Left hindlimb (tissue), 1 donor: ENCODE data around the gene ZNF83.
"Not testable (repeated sequence)": the region's sequence is repeated elsewhere in the genome, so short reads cannot be mapped to it uniquely, and the experiment has no call there.

Experiments
- DNase-seq: peaks from one replicate; pipeline ENCODE4 v3.0.0-alpha.2; 2018

ZNF83 gene

DNA sequence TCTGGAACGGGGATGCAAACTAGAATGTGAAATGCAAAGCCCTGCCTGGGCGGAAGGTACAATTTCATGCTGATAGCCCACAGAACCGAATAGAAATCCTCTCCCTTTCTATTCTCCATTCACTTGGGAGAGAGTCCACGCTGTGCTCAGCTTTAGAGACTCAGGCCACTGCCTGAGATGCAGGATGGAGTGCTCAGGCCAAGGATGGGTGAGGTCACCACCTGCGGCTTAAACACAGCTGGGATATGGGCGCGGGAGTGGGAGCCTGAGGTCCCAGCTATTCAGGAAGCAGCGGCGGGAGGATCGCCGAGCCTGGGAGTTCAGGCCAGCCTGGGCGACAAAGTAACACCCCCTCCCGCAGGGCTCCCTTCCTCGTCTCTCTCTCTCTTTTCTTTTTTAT, 446 bp upstream of the ZNF83 start:
- DNase-seq, result peak; percentile 51

DNA sequence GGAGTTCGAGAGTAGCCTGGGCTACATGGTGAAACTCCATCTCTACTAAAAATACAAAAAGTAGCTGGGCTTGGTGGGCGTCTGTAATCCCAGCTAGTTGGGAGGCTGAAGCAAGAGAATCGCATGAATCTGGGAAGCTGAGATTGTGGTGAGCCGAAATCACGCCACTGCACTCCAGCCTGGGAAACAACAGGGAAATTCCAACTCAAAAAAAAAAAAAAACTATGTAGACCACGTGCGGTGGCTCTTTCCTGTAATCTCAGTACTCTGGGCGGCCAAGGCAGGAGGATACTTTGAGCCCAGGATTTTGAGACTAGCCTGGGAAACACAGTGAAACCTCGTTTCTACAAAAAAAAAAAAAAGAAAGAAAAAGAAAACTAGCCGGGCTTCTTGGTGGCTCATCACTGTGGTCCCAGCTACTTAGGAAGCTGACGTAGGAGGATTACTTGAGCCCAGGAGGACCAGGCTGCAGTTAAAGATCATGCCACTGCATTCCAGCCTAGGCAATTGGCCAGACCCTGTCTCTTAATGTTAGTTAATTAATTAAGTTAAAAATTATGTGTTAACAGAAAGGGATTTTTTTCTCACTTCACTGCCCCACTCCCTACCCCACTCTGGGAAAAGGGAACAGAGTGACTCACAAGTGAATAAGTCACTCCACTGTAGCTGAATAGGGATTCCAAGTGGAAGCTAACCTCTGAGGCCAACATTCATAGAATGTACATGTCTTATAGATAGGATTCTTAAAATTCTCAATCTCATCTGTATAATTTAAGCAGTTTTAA, 2.2 kb downstream of the ZNF83 start:
- DNase-seq, result no peak

DNA sequence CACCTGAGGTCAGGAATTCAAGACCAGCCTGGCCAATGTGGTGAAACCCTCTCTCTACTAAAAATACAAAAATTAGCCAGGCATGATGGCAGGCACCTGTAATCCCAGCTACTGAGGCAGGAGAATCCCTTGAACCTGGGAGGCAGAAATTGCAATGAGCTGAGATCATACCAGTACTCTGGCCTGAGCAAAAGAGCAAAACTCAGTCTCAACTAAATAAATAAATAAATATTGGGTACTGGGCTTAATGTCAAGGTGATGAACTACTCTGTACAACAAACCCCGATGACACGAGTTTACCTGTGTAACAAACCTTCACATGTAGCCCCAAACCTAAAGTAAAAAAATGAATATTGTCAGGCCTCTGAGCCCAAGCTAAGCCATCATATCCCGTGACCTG, 10.7 kb downstream of the ZNF83 start:
- not testable (repeated sequence) for DNase-seq

DNA sequence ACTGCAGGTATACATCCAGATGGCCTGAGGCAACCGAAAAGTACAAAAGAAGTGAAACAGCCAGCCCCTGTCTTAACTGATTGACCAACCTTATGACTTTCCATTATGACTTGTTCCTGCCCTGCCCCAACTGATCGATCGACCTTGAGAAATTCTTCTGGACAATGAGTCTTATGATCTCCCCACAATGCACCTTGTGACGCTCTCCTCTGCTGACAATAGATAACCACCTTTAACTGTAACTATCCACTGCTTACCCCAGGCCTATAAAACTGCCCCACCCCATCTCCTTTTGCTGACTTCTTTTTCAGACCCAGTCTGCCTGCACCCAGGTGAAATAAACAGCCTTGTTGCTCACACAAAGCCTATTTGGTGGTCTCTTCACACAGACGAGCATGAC, 11.2 kb downstream of the ZNF83 start:
- DNase-seq, result no peak

DNA sequence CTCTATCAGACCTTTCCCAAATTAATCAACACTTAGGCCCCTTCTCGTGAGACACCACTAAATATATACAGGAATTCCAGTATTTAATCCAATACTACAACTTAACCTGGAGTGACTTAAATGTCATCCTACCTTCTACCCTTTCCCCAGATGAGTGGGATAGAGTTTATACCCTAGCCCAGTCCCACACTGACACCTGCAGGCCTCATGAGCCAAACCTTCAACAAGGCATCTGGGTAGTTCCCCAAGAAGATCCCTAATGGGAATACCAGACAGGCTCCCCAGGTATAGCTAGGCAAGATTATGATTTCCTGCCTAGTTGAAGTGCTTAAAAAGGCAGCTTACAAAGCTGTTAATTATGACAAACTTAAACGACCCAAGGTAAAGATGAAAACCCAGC, 15.9 kb downstream of the ZNF83 start:
- DNase-seq, result no peak

DNA sequence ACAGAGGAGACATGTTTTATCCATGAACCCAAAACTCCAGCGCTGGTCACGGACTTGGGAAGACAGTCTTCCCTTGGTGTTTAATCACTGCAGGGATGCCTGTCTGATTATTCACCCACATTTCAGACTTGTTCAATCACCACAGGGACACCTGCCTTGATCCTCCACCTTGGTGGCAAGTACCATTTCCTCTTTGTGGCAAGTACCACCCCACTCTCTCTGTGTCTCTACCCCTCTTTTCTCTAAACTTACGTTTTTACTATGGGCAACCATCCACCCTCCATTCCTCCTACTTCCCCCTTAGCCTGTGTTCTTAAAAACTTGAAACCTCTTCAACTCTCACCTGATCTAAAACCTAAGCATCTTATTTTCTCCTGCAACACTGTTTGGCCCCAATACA, 16.8 kb downstream of the ZNF83 start:
- DNase-seq, result no peak

DNA sequence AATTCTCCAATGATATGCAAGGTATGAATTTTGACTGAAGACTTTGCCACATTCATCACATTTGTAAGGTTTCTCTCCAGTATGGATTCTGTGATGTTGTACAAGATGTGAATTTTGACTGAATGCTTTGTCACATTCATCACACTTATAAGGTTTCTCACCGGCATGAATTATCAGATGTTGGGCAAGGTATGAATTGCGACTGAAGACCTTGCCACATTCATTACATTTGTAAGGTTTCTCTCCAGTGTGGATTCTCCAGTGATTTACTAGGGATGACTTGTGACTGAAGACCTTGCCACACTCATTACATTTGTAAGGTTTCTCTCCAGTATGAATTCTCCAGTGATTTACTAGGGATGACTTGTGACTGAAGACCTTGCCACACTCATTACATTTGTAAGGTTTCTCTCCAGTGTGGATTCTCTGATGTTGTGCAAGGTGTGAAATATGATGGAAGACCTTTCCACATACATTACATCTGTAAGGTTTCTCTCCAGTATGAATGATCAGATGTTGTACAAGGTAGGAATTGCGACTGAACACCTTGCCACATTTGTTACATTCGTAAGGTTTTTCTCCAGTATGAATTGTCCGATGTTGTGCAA, 24.8 kb downstream of the ZNF83 start:
- no peak for DNase-seq

DNA sequence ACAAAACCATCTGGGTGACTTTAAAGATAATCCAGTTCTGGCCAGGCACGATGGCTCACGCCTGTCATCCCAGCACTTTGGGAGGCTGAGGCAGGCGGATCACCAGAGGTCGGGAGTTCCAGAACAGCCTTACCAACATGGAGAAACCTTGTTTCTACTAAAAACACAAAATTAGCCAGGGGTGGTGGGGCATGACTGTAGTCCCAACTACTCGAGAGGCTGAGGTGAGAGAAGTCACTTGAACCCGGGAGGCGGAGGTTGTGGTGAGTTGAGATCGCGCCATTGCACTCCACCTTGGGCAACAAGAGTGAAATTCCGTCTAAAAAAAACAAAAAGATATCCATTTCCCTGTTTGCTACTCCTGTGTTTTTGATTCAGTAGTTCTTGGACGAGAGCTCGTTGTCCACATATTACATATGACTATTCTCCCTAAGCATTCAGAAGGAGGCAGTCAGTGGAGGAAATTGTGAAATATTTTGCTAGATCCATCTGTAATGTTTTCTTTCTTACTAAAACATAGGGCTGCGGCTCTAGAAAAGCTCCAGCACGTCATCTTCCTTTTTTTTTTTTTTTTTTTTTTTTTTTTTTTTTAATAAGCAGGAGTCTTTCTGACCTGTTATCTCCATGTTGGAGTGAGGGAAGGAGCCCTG, 34.5 kb downstream of the ZNF83 start:
- DNase-seq, result no peak

DNA sequence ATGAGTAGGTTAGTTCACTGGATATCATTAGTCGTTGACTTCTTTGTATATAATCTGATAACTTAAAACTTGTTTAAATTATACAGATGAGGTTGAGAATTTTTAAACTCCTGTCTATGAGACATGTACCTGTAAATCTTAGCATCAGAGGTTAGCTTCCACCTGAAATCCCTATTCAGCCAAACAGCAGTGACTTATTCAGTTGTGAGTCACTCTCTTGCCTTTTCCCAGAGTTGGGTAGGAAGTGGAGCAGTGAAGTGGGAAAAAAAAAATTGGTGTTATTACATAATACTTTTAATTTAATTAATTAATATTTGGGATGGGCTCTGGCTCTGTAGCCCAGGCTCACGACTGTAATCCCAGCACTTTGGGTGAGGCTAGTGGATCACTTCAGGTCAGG, 35.2 kb downstream of the ZNF83 start:
- DNase-seq, result no peak

DNA sequence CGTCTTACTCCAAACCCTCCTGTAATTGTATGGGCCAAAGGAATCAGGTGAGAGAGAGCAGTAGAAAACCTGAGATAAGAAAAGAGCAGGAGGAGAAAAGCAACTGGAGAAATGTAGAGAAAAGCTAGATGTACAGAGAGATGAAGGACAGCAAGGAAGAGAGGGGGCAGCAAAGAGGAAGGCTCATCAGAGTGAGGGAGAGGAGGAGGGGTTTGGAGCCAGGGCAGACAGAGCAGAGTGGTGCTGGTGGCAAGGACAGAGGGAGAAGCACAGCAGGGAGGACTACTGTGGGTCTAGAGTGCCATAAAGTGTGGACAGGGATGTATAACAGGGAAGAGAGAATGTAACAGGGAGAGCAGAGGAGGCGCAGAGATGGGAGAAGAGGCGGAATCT, 36.2 kb downstream of the ZNF83 start:
- DNase-seq, result not testable (repeated sequence)

DNA sequence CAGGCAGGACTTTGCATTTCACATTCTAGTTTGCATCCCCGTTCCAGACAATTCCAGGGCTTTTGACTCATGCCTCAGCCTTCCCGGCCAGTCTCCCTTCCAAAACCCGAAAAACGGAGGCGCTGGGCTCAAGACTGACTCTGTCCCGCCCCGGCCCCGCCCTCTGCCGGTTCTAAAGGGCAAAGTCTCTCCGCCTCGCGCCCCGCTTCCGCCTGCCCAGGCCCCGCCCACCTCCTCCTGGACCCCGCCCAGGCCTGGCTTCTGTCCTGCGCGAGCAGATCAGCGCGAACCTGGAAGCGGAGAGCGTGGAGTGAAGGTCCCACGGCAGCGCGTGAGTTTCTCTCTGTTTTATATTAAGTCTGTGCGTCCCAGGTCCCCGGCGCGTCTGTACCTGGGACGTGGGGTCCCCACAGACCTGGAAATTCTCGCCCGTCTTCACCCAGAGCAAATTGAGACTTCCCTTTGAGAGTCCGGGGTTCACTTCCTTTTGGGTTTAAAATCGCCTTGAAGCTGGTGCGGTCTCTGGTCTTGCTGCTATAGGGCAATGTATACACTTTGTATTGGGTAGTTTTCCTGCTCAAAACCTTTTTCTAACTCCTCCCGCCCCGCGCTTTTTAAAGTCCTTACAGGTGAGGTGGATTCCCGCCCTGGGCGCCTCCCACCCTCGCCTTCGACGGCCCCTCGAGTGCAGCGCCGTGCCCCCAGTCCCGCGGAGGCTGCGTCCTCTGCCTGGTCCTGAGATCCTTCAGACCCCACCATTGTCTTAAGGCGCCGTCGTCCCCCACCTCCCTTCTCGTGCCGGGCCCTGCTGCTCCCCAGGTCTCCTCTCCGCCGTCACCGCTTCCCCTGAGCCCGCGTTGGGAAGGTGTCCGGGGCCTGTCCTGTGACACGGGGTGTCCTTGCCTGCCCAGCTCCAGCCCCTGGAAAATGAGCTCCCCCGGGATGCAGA, 36.9 kb downstream of the ZNF83 start:
- peak; percentile 94 for DNase-seq

DNA sequence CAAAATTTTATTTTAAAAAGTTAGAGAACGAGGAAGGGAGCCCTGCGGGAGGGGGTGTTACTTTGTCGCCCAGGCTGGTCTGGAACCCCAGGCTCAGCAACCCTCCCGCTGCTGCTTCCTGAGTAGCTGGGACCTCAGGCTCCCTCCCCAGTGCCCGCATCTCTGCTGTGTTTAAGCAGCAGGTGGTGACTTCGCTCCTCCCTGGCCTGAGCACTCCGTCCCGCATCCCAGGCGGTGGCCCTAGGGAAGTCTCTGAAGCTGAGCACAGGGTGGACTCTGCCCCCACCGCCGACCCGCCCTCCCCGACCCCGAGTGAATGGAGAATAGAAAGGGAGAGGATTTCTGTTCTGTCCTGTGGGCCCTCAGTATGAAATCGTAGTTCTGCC, 37.5 kb downstream of the ZNF83 start:
- DNase-seq, result no peak

DNA sequence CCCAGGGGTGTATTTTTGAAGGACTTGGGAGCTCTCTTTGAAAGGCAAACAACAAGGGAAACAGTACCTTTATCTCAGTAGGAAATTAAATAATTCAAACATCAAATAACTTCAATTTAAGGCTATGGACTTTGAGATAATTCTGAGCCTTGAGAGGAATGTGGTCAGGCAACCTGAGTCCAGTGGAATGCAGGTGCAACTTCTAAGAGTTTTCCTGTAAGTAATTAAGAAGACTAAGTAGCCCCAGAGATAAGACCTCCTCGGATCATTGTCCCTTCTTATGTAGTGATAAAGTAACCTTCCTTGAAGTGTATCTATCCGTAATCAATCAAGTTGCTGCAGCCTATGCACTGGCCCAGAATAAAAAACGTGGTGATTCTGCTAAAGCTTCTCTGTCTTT, 38.9 kb downstream of the ZNF83 start:
- DNase-seq, result no peak

DNA sequence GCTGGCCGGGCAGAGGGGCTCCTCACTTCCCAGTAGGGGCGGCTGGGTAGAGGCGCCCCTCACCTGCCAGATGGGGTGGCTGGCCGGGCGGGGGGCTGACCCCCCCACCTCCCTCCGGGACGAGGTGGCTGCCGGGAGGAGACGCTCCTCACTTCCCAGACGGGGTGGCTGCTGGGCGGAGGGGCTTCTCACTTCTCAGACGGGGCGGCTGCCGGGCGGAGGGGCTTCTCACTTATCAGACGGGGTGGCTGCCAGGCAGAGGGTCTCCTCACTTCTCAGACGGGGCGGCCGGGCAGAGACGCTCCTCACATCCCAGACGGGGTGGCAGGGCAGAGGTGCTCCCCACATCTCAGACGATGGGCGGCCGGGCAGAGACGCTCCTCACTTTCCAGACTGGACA, 44.7 kb downstream of the ZNF83 start:
- DNase-seq, result not testable (repeated sequence)

DNA sequence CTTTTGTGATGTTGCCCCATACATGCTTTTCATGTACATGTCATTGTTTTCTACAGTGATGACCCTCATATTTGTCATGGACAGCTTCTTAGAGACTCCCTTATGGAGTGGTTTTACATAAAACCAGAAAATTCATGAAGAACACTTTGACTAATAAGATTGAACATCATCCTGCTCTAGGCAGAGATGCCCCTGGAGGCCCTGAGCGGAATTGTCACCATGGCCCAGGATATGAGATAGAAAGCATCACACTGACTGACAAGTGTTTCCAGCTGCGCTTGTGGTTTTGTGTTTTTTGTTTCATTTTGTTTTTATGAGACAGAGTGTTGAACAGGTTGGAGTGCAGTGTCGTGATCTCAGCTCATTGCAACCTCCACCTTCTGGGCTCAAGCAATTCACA, 45.9 kb downstream of the ZNF83 start:
- DNase-seq, result no peak

DNA sequence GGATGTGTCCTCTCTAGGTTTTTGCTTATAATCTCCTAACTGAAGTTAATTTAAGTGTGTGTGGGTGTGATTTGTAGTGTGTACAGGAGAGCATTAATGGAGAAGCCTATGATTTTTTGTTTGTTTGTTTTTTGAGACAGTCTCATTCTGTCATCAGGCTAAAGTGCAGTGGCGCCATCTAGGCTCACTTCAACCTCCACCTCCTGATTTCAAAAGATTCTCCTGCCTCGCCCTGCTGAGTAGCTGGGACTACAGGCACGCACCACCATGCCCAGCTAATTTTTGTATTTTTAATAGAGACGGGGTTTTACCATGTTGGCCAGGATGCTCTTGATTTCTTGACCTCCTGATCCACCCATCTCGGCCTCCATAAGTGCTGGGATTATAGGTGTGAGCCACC, 47.4 kb downstream of the ZNF83 start:
- DNase-seq, result no peak

DNA sequence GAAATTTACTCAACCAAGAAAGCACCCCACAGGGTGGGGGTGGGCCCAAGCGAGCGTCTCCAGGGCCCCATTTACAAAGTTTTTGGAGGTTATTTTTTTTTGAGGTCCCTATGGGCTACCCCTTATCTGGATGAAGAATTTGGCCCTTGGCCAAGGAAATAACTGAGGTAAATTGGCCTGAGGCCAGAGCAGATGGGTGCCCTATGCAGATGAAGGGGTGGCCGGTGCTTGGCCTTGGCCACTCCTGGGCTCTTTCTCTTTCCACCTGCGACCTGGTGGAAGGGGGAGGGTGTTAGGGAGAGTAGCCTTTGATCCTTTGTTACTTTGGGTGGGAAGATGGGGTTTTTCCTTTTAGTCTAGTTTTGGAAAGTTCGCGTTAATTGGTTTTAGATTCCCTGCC, 52.6 kb downstream of the ZNF83 start:
- no peak for DNase-seq

DNA sequence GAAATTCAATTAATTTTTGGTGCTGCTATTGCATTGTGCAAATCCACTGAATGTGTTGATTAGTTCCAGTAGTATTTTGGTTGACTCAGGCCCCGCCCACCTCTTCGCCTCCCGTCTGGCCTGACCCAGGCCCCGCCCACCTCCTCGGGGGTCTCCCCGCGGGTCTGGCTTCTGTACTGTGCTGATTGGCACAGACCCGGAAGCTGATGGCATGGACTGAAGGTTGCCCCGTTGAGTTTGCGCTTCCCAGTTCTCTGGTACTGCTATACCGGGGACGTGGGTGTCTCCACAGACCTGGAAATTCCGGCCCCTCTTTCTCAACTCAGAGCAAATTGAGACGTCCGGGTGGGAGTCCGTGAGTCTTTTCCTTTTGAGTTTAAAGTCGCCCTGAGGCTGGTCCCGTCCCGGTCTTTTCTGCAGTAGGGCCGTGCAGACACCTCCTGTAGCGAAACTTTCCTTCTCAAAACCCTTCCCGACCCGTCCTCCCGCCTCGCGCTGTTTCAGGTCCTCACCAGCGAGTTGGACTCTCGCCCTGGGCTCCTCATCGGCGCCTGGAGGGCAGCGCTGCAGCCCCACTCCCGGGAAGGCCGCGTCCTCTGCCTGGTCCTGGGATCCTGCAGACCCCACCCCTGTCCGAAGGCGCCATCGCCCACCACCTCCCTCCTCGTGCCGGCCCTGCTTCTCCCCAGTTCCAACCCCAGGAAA, 53.3 kb downstream of the ZNF83 start:
- DNase-seq, result peak; percentile 65

DNA sequence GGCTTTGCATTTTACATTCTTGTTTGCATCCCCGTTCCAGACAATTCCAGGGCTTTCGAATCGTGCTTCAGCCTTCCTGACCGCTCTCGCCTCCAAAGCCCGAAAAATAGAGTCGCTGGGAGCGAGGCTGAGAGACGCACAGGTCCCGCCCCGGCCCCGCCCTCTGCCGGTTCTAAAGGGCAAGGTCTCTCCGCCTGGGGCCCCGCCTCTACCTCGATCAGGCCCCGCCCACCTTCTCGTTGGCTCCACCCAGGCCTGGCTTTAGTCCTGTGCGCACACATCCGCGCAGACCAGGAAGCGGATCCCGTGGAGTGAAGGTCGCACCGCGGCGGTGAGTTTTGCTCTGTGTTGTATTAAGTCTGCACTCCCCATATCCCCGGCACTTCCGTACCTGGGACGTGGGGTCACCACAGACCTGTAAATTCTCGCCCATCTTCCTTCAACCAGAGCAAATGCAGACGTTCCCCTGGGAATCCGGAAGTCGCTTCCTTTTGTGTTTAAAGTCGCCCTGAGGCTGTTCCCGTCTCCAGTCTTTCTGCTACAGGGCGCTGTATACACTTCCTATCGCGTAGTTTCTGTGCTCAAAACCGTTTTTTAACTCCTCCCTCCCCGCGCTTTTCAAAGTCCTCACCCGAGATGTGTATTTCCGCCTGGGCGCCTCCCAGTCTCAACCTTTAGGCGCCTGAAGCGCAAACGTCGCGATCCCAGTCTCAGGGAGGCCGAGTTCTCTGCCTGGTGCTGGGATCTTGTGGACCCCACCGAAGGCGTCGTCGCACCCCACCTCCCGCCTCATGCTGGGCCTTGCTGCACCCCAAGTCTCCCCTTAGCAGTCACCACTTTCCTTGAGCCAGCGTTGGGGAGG, 67.9 kb downstream of the ZNF83 start, which contains the start of gene ZNF701:
Gene ZNF701, plus strand, starts transcription at position 288 of the 862 bp plus-strand sequence. CDS start 3,861 bp downstream, outside the sequence.
- peak; percentile 96 for DNase-seq

DNA sequence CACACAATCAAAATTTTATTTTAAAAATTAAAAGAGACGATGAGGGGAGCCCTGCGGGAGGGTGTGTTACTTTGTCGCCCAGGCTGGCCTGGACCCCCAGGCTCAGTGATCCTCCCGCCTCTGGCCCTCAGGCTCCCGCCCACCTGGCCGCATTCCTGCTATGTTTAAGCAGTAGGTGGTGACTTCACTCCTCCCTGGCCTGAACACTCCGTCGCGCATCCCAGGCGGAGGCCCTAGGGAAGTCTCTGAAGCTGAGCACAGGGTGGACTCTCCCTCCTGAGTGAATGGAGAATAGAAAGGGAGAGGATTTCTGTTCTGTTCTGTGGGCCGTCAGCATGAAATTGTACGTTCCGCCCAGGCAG, 68.5 kb downstream of the ZNF83 start:
- peak; percentile 81 for DNase-seq

DNA sequence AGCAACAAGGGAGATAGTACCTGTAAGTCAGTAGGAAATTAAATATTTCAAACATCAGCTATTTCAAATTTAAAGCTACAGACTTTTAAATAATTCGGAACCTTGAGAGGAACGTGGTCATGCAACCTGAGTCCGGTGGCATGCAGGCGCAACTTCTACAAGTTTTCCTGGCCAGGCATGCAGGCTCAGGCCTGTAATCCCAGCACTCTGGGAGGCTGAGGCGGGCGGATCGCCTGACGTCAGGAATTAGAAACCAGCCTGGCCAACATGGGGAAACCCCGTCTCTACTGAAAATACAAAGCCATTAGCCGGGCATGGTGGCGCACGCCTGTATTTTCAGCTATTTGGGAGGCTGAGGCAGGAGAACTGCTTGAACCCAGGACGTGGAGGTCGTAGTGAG, 70.2 kb downstream of the ZNF83 start:
- no peak for DNase-seq
